ENCODE data around the gene WBP1.

The WBP1 gene

DNA sequence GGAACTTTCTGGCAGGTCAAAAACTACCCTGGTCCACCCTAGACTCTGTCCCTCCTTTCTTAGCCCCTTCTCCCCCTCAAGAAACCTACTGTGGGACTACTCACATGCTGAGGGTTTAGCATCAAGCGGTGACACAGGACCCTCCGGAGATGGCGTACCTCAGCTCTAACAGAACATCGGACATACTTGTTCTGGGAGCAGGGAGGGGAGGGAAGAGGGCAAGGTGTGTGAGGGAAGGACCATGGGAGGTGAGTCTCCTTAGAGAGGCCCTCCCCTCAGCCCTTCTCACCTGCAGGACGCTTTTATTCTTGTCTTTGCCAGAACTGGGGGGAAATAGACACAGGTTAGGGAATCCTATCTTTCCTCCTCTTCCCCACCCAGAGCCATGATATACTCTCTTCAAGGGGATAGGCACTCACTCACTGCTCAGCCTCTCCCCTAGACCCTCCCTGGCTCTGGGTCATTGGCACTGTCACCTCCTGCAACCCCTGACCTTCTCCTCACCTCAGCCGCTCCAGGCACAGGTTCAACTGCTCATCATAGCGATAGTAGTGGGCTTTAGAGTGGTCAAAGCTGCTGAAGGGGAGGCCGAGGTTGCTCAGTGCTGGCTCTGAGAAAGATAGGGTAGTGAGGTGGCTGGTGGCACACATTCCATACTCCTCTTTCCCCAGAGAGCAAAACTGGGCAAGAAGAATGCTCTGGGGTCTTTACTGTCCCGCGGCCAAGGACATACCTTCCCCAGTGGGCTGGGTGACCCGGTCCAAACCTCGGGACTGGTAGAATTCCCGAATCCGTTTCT lies 47.4 kb downstream of the WBP1 start:
- DNase-seq: no peak

DNA sequence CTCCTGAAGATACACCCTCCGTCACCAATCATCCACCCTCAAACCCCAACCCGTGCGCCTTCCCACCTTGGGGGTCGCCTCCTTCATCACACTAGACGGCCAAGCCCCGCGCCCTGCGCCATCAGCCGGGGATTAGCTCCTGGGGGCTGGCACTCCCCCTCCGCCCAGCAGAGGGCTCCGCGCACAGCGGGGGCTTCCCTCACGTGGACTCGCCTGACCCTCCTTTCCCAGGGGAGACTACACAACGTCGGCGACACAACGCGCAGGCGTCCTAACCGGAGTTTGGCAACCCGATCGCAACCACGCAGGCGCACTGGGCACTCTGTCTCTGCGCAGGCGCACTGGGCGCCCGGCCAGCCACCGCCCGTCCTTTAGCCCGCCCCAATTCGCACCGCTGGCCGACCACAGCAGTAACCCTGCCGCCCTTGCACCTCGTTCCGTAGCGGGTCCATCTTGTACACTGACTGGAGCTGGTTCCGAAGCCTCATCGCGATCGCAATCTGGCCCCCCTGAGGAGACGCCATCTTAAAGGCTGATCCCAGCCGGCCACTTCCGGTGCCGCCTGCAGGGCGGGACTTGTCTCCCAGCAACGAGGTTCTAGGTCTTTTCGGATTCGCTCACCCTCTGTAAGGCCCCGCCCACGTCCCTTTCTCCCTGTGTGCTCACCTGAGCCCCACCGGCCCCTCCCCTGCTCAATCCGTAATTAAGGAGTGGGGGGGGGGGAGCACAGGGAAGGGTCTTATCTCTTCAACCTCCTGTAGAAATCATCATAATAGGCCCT lies 49.1 kb downstream of the WBP1 start, which contains the start of gene PCGF1:
Gene PCGF1, minus strand, starts transcription at position 551 of the 781 bp plus-strand sequence. Its CDS starts 27 bp downstream, at position 524.
- peak; percentile 100 for DNase-seq

- DNase-seq: no peak
These were observed 49.8 kb downstream of the WBP1 start for GRCh38 chr2:74507926-74508520.

- DNase-seq: no peak
These were observed 52.0 kb downstream of the WBP1 start for GRCh38 chr2:74510272-74510671.
